NCI-H748 treated with DMSO at 0.1 percent for 48 hours (cell line): ENCODE data around the gene COPZ1.

Experiments used
- DNase-seq: peaks from one replicate; lab custom pipeline; 2025; lab: John Stamatoyannopoulos, UW

The COPZ1 gene

DNA sequence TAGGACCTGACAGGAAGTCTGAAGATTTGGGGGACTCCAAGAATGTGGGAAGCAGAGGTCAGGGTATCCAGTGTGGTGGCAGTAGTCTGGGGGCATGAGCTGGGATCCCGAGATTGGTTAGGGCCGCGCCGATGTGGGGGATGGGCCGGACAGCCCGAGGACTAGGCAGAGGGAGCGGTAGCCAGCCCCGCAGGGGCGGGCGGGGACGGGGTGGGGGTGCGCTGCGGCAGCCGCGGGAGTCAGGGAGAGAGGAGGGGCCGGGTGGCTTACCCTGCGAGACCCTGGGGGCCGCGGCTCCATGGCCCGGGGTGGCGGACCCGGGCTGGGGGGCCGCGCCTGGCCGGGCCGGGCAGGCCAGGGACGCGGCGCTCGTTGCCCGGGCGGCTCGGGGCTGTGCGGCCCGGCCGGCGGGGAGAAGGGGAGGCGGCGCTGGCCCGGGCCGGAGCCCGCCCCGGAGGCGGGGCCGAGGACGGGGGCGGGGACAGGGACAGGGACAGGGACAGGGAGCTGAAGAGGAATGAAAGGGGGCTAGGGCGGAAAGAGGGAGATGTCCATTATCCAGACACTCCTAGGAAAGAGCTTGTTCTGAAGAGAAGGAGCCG, 54.0 kb downstream of the COPZ1 start:
- DNase-seq, result peak; percentile 52

GRCh38 chr12:54379398-54380201, 54.7 kb downstream of the COPZ1 start:
- peak; percentile 85 for DNase-seq

GRCh38 chr12:54381136-54381535, 56.2 kb downstream of the COPZ1 start:
- DNase-seq, result no peak

DNA sequence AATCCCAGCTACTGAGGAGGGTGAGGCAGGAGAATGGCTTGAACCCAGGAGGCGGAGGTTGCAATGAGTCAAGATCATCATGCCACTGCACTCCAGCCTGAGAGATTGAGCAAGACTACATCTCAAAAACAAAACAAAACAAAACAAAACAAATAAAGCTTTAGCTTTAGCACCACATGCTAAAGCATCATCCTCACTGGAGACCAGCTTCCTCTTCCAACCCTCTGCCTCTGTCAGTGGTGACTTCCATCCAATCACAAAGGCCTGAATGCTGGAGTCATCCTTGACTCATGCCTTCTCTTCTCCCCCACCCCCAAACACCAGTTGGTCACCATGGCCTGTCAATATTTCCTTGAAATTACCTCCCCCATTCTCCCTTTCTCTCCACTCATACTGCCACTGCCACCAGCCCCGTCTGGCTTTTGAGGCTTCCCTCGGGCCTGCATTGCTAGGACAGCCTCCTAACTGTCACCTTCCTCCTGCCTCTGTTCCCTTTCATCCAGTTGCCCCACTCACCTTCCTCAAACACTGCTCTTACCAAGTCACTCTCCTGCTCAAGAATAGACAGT, 58.2 kb downstream of the COPZ1 start:
- no peak for DNase-seq

DNA sequence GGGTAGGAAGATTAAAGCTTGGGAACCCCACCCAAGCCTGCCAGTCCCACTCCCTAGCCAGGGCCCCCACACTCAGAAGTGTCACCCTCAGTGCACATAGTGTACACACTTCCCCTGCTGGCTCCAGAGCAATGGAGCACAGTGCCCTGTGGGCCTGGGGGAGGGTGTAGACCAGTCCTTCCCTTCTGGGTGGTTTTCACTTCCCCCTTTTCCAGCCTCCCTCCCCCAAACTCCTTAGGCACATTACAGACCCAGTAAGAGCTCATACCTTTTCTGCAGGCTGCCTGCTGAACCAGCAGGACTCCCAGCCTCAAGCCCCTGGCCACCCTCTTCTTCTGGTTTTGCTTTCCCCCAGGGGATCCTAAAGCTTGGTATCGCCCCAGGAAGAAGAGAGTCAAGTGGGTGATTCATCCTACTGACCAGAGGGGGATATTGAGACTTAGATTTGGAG, 59.7 kb downstream of the COPZ1 start, which contains the start of gene ZNF385A:
Gene ZNF385A, minus strand, starts transcription at position 143 of the 451 bp plus-strand sequence. CDS start 219 bp downstream, outside the sequence.
- no peak for DNase-seq

DNA sequence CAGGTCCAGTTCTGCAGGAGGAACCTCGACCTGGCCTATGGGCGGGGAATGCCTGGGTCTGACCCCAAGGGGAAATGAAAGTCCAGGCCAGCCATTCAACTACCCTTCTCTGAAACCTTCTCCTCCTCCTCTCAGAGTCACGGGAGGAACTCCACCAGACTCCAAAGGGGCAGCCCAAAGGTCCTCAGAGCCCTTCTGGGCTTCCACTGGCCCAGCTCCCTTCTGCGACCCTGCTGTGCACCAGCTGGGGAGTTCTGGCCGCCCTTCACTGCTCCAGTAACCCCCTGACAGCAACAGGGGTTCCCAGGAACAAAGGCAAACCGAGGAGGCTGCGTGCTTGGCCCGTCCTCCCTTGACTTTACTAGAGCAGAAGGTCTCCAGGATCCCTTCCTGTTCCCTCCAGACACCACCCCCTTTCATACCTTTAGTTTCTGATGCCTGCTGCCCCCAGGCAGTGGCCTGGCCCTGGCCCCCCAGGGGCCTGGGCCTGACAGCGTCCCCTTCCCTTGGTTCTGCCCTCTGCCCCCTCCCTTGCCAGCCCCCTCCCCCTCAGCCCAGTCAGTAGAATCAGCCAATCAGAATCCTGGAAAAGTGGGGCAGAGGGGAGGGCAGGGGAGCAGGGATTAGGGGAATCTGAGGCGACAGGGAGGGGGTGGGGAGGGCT, 60.5 kb downstream of the COPZ1 start:
- no peak for DNase-seq

DNA sequence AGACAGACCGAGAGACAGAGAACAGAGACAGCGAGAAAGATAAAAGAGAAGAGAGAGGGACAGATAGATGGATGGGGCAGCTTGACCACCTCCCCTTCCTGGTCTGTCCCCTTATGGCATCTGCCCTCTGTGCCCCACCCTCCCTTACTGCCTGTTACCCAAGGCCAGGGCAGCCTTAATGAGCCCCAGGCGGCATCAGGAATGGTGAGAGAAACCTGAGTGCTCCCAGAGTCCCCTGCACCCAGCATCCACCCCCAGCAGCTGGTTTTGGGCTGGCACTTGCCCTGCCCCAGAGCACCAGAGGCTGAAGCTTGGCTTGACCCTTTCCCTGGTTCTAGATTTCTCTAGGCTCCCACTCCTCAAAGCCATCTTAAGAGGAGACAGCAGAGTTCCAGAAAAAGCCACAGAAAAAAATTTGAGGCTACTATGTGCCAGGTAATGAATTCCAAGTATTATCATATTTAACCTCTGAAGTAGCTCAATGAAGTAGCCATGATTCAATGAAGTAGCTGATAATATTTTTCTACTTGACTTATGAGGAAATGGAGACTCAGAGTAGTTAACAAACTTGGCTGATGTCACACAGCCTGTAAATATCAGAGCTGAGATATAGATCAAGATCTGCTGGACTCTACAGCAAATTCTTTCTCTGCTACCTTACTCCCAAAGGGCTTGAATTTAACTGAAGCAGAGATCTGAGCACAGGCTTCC, 61.6 kb downstream of the COPZ1 start:
- no peak for DNase-seq

GRCh38 chr12:54387114-54387467, 62.2 kb downstream of the COPZ1 start:
- DNase-seq, result no peak

GRCh38 chr12:54388237-54389133, 63.6 kb downstream of the COPZ1 start:
- DNase-seq, result no peak

DNA sequence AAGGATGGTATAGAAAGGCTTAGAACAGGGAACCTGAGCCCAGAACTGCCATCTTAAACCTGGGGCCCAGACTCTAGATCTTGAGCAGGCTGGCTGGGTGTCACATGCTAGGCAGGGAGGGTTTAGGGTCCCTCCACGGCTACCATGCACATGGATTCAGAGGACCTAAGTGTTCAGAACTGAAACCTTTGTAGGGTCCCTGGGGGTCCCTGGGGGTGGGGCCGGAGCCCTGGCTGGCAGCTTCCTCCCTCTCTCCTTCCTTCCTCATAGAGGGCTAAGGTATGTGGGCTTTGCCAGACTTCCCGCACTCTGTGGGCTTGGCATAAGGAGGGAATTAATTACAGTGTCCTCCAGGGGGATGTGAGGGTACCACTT, 64.2 kb downstream of the COPZ1 start:
- DNase-seq, result no peak

DNA sequence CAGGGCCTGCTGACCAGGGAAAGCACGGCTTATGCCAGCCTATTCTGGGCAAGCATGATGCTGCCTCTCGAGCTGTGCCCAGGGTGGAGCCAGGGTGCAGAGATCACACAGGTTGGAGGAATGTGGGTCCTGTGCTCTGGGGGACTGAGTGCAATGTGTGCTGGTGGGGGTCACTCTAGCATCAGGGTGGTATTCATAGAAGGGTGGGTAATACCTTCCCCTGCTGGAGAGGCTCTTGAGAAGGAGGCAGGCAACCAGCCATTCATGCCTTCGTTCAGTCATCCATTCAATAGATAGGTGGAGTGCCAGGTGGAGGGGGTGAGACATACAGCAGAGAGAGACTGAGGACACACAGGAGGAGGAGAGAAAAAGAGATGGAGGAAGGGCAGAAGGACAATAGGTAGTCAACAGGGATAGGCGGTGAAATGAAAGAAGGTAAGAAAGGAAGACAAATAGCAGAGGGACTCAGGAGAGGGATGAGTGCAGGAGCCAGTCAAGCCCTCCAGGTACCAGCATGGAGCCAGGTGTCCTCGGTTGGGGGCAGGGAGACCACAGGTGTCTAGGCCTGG, 64.8 kb downstream of the COPZ1 start:
- no peak for DNase-seq

DNA sequence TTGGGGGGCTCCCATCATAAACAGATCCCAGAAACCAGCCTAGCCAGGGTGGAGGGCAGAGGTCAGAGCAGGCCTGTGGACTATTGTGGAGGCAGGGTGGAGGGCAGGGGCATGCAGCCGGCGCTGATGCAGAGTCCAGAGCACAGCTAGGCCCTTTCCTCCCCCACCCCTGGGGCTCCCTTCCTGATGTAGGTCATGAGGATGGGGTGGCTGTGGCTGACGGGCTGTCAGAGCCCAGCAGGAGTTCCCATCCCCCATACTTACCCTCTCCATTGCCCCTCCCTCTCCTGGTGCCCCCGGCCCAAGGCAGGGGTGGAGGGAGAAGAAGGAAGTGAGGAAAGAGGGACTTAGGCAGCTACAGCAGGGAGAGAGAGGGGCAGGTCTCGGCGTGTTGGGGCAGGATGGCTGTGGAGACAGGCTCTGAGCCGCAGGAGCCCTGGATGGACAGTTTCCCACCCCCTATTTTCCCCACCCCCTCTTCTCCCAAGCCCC, 65.3 kb downstream of the COPZ1 start:
- no peak for DNase-seq

GRCh38 chr12:54390668-54391551, 66.0 kb downstream of the COPZ1 start:
- peak; percentile 24 for DNase-seq

DNA sequence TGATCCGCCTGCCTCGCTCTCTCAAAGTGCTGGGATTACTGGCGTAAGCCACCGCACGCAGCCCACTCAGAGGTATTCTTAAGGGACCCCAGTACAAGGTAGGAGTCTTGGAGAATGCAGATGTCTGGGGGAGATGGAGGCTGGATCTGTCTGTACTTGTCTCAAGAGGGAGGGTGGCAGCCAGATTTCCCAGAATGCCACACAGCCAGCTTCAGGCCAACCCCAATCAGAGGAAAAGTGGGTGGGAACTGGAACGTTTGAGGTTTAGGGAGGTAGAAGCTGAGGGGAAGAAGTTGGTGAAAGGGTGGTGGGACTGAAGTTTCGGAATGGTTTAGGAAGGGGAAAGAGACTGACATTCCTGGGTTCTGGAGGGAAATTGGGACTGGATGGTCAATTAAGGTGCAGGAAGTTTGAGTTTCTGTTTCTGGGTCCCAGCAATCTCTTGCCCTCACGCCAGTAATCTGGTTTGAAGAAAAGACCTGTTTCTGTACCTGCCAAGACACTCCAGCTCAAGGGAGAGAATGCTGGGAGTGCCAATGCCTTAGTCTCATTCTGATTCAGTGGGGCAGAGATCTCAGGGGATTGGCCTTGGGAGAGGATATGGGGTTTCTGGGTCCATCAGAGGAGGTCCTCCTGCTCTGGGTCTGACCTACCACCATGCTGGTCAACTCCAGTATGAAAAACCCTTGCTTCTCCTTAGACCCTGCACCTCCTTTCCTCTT, 67.7 kb downstream of the COPZ1 start:
- DNase-seq, result no peak

DNA sequence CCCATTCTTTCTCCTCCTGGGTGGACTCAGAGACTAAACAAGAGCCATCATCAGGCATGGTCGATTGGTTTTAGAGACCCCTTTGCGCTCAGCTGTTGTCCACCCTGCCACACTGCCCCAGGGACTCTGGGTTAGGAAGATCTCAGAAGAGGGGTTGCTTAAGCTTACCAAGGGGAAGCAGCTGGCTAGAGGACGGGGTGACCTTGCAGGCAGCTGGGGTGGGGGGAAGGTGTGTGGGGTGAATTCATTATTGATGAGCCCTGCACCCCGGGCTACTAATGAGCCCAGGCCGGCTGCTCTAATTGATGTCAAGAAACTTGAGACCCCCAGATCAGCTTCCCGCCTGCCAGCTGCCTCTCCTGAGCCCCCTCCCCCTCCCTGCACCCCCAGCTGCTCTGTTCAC, 68.3 kb downstream of the COPZ1 start:
- DNase-seq, result no peak

DNA sequence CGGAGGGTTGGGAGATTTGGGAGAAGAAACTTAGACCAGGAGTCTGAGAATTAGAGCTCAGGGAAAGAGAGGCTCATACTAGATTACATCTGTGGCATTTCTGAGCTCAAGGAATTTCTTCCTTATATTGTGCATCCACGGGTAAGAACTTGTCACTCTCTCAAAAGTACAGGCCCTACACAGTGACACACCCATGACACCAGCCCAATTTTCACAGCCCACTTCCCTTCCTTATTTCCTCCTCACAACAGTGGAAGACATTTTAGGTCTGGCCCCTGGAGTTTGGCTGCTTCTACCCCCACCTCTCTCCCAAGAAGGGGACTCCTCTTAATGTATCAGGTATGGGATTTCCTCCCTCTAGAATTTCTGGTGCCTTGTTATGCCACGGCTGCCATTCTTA, 68.8 kb downstream of the COPZ1 start:
- DNase-seq, result no peak

- DNase-seq, result peak; percentile 36
Observed at GRCh38 chr12:54394281-54394719, 69.4 kb downstream of the COPZ1 start.

GRCh38 chr12:54394986-54395385, 70.1 kb downstream of the COPZ1 start:
- no peak for DNase-seq

GRCh38 chr12:54395545-54395944, 70.6 kb downstream of the COPZ1 start:
- DNase-seq, result no peak
